GM21737 (cell line): ENCODE data around the gene SLX4.

Experiments
- ATAC-seq: cut with Tn5 transposase; IDR thresholded peaks from one replicate; pipeline ENCODE4 v1.9.1; 2021; ENCODE audit warnings: mild to moderate bottlenecking, moderate library complexity; ENCODE audit not compliant: unreplicated experiment

The SLX4 gene

GRCh38 chr16:3602320-3602653 is 9.1 kb downstream of the SLX4 start:
- no peak for ATAC-seq

GRCh38 chr16:3601614-3602319 is 9.6 kb downstream of the SLX4 start:
- ATAC-seq = no peak

GRCh38 chr16:3599922-3600321 is 11.5 kb downstream of the SLX4 start:
- no peak for ATAC-seq

- ATAC-seq = no peak
Observed at GRCh38 chr16:3599121-3599520, 12.3 kb downstream of the SLX4 start.

- ATAC-seq = no peak
Observed at GRCh38 chr16:3598236-3598635, 13.2 kb downstream of the SLX4 start.

- no peak for ATAC-seq
Observed at GRCh38 chr16:3597676-3598075, 13.7 kb downstream of the SLX4 start.

- ATAC-seq = no peak
Observed at GRCh38 chr16:3597226-3597625, 14.2 kb downstream of the SLX4 start.

GRCh38 chr16:3596101-3596861 is 15.1 kb downstream of the SLX4 start:
- no peak for ATAC-seq

- ATAC-seq = no peak
Observed at GRCh38 chr16:3595521-3596021, 15.8 kb downstream of the SLX4 start.

GRCh38 chr16:3595110-3595486 is 16.3 kb downstream of the SLX4 start:
- no peak for ATAC-seq

- ATAC-seq = no peak
Observed at GRCh38 chr16:3594316-3595109, 16.9 kb downstream of the SLX4 start.

GRCh38 chr16:3592559-3592958 is 18.8 kb downstream of the SLX4 start:
- no peak for ATAC-seq

GRCh38 chr16:3591991-3592390 is 19.4 kb downstream of the SLX4 start:
- ATAC-seq = no peak

GRCh38 chr16:3591436-3591803 is 20.0 kb downstream of the SLX4 start:
- ATAC-seq = no peak

- no peak for ATAC-seq
Observed at GRCh38 chr16:3590736-3591435, 20.5 kb downstream of the SLX4 start.

- ATAC-seq = no peak
Observed at GRCh38 chr16:3589991-3590701, 21.3 kb downstream of the SLX4 start.

GRCh38 chr16:3589441-3589921 is 21.9 kb downstream of the SLX4 start:
- no peak for ATAC-seq

- ATAC-seq = no peak
Observed at GRCh38 chr16:3589001-3589400, 22.4 kb downstream of the SLX4 start.

- ATAC-seq = no peak
Observed at GRCh38 chr16:3587547-3588110, 23.8 kb downstream of the SLX4 start.

- ATAC-seq = no peak
Observed at GRCh38 chr16:3584412-3584811, 27.0 kb downstream of the SLX4 start.
